Gastrocnemius medialis (tissue), 4 donors: Measurements from ENCODE around the gene SERPINB10.

Experiments used
- CTCF ChIP-seq, 5 experiments: fragments of 450-650 bp in 3 of 5; fragments of 200-600 bp in 2 of 5; sonication (generic) in 2 of 5; IDR thresholded peaks in 4 of 5; conservative IDR thresholded peaks in 1 of 5; 1 replicate in 4 of 5; 2 replicates in 1 of 5; pipeline ENCODE4 v1.5.1; 2016 to 2019; ENCODE audit warnings: antibody characterized with exemption in 5 of 5, mild to moderate bottlenecking in 3 of 5, moderate library complexity in 3 of 5
- POLR2A ChIP-seq, 2 donors: fragments of 450-650 bp; IDR thresholded peaks; one replicate each; pipeline ENCODE4 v1.6.1; 2017; ENCODE audit warnings: antibody characterized with exemption in 2 of 2, mild to moderate bottlenecking in 2 of 2, moderate library complexity in 2 of 2

GRCh38 chr18:63907664-63908063 is at the start of gene SERPINB10:
- TF ChIP-seq CTCF (IDR thresholded peaks at IDR 0.05 in 4 of 5, conservative IDR thresholded peaks at IDR 0.05 in 1 of 5) (no peak), POLR2A (IDR thresholded peaks at IDR 0.05) (no peak)
